GM12891 (cell line): Measurements from ENCODE around the gene UBE2E1.

ENCODE experiments used
- PAX5 ChIP-seq: IDR thresholded peaks from 2 replicates; pipeline ENCODE4 v1.6.1; 2011; ENCODE audit warnings: low read length, moderate library complexity, mild to moderate bottlenecking; ENCODE audit not compliant: insufficient read depth, severe bottlenecking
- POLR2A ChIP-seq: IDR thresholded peaks from 2 replicates; pipeline ENCODE4 v1.6.1; 2011; ENCODE audit warnings: low read depth, low read length, control low read depth

DNA sequence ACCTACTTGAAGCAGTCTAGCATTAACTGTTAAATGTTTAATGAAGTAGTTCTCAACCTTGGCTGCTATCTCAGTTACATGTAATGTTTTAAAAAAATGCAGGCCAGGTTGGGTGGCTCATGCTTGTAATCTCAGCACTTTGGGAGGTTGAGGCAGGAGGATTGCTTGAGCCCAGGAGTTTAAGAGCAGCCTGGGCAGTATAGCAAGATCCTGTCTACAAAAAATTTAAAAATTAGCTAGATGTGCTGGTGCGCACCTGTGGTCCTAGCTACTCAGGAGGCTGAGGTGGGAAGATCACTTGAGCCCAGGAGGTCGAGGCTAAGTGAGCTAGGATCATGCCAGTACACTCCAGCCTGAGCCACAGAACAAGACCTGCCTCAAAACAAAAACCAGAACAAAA lies 29.3 kb downstream of the UBE2E1 start:
- TF ChIP-seq POLR2A (no peak), PAX5 (no peak)
